ENCODE results near the gene DOCK10.
"Not testable (repeated sequence)": the region's sequence is repeated elsewhere in the genome, so short reads cannot be mapped to it uniquely, and the experiment has no call there.

DOCK10 gene

DNA sequence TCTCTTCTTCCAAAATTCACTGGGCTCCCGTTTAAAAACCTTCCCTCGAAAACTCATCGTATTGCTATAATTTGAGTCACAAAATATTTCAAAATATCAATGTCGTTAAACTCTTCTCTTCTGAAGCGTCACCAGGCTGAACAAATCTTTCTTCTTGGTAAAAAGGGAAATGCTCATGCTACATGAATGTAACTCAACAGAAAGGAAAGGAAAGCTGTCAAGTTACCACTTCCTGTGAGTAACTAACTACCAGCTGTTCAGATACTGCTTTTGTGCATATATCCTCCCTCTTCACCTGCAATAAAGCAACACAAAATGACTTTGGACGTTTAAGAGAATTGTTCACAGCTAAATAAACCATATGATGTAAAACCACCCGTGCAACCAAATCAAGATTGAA, 95.4 kb downstream of the DOCK10 start:
- DNase-seq (ENCODE audit: low spot score) = no peak

DNA sequence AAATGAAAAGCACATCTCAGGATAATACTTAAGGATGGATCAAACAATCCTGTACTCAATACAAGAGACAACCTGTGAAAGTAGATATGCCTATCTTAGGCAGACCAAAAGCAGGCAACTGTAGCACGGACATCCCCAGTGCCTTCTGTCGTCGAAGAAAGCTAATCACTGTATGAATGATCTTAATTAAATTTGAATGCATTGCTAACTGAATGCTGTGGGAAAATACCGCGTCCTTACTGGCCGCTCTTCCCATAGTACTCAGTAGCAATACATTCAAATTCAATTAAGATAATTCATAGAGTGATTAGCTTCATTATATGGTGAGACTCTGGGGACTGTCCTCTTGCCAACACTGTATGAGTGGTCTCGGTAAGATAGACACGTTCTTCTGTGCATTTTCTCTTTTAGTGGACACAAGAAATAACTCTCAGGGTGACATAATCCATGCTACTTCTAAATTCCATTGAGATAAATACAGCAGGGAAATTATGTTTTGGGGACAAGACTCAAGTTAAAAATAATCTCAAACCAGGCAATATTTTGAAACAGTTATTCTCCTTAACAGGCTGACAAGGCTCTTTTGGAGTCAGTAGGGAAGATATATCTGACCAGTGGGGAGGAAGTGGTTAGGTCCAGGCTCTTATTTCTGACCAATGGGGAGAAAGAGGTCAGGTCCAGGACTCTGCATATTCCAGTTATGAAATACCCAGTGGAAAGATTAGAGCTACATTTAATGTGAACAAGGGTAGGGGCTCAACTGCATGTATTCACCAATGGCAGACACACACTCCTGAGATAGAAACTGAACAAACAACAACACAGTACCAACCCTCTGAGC, 97.3 kb downstream of the DOCK10 start:
- no peak for DNase-seq (ENCODE audit: low spot score)

DNA sequence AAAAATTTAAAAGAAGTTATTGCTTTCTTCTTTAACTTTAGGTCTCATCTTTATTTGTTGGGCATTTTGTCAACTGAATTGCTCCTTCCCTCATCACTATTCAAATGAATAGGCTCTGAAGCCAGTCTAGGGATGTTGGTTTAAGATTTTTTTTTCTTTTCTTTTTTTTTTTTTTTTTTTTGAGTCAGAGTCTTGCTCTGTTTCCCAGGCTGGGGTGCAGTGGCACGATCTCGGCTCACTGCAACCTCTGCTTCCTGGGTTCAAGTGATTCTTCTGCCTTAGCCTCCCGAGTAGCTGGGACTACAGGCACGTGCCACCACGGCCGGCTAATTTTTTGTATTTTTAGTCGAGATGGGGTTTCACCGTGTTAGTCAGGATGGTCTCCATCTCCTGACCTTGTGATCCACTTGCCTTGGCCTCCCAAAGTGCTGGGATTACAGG, 98.6 kb downstream of the DOCK10 start:
- not testable (repeated sequence) for DNase-seq (ENCODE audit: low spot score)

DNA sequence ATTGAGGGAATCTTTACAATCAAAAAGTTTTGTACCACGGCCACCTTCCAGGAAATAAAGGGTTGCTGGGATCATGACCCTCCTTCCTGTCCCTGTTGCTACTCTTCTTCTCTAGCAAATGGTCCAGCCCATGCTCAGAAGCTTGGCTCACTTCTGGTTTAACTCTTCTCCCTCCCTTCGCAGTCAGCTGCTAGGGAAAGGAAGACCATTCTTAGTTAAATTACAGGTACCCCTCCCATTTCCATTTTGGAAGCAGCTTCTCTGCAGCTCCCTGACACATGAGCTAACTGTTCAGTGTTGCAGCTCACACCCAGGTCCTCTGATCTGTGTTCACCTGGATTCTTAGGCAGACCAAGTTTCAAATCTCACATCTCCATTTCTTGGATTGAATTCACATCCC, 100.3 kb downstream of the DOCK10 start:
- DNase-seq (ENCODE audit: low spot score) = no peak

DNA sequence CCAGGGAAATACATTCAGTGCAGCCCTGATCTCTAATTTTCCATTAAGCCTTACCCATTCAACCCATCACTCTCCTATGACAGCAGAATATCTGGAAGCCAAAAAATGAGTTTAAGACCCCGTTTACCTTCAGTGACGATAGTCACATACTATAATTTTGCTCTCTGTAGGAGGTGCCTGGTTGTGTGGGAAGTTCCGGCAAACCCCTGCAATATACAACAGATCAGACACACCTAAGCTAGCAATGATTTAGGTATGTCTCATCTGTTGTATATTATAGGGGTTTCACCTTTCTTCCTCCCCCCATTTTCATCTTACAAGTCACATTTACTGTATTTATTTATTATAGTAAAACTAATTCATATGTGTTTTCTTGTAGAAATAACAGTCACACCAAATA, 101.7 kb downstream of the DOCK10 start:
- DNase-seq (ENCODE audit: low spot score) = no peak

DNA sequence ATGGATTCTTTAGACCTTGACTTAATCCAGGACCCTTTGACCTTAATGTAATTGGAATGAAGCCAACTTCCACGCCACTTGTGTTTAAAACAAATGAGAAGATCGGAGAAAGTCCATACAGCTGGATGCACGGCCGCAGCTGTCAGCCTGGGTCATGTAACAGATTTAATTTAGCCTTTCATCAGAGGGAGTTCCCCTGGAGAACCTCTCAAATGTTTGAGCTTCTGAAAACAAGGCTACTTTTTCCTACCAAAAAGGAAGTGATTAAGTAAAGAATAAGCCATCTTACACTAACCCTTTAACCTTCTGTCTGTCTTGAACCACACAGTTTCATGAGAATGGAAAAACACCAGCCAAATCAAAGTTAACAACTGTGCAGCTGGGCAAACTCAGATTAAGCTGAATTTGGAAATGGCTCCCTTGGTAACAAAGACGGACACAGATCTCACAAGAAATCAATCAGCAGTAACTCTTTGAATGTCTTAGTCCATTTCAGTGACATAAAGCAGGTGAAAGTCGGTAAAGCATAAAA, 103.6 kb downstream of the DOCK10 start:
- DNase-seq (ENCODE audit: low spot score) = no peak

DNA sequence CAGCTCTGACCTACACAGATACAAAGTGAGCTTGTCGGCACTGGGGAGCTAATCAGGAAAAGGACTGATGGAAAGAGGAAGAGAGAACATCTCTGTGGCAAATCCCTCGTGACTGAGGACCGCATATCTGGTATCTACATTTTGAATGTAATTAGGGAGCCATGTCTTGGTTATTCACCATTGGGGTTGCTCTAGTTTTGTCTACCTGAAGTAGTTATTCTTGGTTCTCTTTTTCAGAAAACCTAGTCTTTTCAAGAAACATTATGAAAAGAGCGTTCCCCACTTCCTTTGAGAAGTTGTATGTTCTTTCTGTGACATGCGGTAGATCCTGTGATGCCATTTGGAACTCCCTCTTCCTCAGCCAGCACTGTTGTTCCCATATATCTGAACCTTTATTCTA, 104.4 kb downstream of the DOCK10 start:
- DNase-seq (ENCODE audit: low spot score) = no peak

DNA sequence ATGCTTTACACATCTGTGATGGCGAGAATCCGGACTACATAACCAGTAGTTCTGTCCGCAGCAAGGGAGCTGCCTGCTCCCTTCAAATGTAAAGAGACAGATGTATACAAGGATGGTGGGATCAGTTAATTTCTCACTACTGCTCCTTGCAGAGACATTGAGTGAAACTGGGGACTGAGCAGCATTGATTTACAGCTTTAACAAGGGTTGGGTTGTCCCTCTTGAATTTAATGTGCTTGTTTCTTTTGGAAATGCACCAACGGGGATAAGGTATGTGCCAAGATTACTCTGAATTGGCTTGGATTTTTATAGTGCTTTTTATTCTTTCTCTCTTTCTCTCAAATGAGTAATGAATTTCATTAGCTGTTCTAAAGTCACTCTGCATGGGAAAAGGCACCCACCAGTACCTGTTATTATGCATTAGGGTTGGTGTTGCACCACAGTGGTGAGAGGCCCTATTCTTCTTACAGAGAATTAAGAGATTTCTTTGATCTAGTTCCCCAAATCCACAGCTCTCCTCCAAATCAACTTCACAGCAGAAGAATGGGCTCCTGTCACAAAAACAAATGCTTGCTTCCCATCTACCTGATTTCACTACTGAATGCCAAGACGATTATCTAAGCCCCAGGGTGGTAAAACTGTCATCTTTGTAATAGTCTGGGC, 107.6 kb downstream of the DOCK10 start:
- DNase-seq (ENCODE audit: low spot score) = no peak

DNA sequence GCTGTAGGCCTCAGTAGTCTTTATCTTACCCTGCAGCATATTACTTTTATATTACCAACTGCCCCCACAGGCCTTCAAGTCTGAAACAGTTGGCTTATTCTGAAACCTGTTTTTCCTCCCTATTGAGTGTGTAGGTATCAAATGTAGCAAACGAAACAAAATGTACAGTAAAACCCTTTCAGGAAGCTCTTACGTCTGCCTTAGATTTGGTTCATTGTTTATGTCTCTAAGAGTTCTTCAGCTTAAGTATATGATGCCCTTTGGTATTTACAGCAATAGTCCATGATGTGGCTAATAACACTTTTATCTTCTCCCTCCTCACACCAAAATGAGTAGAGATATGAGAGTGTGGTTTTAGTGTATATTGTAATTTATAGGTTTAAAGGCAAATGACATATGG, 108.8 kb downstream of the DOCK10 start:
- no peak for DNase-seq (ENCODE audit: low spot score)

DNA sequence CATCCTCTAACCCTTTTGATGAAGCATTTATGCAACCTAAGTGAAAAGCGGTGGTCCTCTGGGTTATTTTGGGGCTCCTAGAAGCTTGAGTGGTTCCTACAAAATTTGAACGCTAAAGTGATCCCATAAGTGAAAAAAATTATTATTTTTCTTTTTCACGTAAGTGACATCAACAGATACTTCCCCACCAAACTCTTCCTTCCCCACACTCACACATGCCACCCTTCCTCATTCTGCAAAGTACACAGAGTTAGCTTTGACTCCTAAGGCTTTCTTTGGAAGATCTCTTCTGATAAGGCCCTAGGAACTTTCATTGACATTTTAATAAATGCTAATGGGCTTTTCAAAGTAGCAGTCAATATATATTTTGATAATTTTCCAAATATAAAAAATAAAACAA, 109.7 kb downstream of the DOCK10 start:
- DNase-seq (ENCODE audit: low spot score) = no peak

DNA sequence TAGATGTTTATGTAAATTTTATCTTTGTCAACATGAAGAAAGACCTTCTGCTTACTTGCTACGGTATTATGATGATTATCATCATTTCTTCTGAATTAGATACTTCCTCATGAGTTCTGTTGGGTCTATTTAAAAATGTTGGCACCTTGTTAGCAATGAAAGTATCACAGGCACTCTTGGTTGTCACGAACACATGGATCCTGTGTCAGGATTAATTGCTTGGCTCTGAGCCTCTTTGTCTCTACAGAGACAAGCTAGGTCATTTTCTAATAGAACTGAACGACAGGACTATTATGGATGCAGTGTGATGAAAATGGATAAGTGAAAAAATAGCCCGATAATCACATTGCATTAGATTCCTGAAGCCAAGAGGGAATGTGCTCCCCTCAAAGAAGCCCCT, 110.3 kb downstream of the DOCK10 start:
- no peak for DNase-seq (ENCODE audit: low spot score)

DNA sequence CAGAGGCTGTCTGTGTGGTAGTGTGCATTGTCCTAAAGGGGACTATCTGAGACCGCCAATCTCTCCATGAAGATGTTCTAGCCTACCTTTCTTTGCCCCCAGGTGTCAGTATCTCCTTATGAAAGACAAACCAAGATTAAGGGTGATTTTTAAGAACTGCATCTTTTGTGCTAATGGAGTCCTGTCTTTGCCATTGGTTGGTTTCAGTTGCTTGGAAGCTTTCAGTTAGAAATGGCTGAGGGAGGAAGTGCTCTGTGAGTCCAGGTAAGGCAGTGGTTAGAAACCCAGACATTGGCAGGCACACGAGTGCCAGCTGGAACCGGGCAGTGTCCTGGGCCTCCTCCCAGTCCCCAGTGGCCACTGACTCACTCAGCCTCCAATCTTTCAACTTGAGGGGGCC, 111.3 kb downstream of the DOCK10 start:
- no peak for DNase-seq (ENCODE audit: low spot score)

DNA sequence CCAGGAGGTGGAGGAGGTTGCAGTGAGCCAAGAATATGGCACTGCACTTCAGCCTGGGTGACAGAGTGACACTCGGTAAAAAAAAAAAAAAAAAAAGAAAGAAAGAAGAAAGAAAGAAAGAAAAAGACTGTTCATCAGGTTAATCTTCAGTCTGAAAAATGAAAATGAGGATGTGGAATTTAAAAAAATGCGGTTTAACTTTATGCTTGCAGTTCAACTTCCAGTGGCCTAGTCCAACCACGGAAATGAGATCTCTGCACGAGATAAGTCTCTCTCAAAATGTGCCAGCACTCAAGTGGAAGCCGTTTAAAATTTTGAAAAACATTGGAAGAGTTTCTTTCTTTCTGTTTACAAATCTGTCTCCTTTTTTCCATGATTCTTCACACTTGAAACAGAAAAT, 112.1 kb downstream of the DOCK10 start:
- DNase-seq (ENCODE audit: low spot score) = no peak

DNA sequence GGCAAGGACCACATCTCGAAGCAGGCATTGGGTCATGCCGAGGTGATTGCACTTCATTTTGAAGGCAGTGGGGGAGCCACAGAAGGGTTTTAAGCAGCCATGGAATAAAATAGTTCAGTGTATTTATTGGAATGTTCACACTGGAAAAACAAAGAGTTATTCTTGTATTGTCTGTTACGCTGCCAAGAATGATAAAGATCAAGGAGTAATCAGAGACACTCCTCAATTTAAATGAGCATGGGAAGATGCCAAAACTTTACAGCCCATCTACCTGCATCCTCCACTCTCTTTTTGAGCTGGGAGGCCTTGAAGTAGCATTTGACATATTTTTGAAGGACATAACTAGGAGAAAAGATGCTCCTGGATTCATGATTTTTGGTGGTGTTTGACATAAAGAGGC, 112.8 kb downstream of the DOCK10 start:
- DNase-seq (ENCODE audit: low spot score) = no peak

DNA sequence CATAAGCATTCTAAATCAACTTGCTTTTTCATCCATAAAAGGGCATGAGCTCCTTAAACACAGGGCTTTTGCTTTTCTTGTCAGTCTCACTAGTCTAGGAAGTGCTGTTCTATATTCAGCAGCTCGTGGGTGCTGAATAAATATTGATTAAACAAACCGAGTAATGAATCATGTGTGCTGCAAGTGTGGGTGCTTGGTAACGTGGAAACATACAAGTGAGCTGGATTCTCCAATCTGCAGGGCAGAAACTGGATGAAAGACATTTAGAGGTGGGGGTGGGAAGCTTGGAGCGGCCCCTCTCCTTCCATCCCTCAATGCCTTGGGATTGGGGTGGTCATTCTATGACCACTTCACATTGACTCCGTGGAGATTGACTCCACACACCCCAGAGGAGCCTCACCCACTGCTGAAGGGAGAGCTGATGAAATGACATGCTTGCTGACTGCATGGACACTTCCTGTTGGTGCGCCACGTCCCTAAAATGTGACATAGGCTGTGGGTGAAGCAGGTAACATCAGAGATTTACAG, 114.6 kb downstream of the DOCK10 start:
- DNase-seq (ENCODE audit: low spot score) = no peak

DNA sequence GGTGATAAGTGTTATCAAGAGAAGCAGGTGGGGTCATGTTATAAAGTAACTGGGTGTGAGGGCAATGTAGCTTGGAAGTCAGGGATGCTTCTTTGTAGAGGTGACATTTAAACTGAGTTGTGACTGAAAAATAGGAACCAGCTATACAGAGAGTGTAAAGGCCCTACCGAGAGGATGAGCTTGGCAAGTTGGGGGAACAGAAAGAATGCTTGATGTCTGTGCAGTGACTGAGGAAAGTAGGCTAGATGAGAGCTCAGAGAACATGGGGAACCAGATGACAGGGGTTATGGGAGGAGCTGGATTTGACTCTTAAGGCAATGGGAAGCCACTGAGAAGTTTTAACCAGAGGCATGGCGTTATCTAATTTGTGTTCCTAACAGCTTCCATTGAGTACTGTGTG, 115.3 kb downstream of the DOCK10 start:
- DNase-seq (ENCODE audit: low spot score) = no peak

DNA sequence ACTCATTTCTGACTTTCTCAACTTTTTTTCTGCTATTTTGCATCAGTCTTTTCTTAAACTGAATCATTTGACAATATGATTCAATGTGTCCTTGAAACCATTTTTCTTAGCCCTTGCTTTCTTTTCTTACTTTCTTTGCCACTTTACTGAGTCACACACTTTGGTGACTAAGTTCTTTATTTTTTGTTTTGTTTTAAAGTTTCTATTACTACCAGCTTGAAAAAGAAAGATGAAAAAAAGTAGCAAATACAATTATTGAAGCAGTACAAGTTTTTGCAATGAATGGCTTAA, 116.5 kb downstream of the DOCK10 start:
- no peak for DNase-seq (ENCODE audit: low spot score)

DNA sequence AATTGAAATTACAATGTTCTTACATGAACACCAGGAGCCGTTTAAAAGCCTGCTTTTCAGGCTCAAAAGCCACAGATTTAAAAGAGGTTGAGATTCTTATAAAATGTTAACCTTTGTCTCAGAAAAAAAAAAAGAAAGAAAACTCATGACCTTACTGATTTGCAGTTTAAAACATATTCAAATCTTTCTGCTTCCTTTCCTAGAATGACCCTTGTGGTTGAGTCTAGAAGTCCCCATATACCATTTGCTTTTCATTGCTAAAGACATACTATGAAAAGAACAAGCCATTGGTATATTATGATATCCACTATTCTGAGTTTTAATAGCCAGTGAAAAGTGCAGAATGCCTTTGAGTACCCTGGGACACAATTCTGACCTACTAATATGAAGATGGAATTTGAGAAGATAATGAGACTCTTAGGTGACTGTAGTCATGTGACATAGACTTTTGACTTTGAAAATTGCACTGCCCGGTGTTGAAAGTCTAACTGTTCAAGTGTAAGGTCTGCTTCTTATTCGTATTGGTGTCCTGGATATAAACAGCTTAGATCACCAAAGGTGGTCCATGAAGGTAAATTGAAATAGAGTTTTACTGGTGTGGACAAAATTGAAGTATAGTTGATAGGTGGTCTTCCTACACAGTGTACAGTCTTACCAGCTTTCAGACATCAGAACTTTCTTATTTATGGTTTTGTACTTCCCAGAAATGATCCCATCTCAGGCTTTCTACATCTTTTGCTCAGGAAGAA, 117.0 kb downstream of the DOCK10 start:
- DNase-seq (ENCODE audit: low spot score) = no peak

DNA sequence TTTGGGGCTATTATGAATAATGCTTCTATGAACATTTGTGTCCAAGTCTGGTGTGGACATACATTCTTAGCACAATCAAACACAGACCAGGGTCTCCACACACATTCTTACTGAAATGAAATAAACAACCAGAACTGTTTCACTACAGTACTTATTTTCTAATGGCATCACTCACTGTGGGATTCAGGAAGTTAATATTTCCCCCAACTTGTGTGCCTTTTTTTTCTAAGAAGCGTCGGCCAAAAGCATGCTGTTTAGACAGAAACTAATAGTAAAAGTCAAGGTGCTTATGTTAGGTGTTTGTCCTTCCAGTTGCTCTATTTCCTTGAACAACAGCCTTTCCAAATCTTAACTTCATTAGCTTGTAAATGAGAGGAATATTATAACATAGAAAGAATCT, 117.6 kb downstream of the DOCK10 start:
- DNase-seq (ENCODE audit: low spot score) = no peak

DNA sequence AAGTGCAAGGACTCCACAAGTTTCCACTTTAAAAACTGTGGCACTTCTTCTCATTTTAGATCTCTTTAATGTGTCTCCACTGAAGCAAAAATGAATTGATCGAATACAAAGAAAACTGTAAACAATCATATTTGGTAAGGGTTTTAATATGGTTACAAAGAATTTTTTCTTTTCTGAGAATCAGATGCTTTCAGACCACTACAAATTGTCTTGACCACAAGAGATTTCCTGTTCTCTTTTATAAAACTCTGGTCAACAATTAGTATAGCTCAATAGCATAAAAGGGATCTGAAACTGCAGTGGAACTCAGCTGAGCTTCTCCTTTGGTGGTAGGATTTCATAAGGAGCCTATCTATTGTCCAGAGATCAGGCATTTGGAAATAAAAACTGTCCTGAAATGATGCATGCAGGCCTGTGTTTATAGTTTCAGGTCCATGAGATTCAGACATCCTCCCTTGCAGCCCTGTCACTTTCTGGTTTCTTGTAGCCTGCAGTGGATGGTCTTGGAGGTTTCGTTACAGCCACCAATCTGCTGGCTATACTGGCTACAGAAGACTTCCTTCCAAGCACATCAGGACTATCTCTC, 120.0 kb downstream of the DOCK10 start:
- DNase-seq (ENCODE audit: low spot score) = no peak

DNA sequence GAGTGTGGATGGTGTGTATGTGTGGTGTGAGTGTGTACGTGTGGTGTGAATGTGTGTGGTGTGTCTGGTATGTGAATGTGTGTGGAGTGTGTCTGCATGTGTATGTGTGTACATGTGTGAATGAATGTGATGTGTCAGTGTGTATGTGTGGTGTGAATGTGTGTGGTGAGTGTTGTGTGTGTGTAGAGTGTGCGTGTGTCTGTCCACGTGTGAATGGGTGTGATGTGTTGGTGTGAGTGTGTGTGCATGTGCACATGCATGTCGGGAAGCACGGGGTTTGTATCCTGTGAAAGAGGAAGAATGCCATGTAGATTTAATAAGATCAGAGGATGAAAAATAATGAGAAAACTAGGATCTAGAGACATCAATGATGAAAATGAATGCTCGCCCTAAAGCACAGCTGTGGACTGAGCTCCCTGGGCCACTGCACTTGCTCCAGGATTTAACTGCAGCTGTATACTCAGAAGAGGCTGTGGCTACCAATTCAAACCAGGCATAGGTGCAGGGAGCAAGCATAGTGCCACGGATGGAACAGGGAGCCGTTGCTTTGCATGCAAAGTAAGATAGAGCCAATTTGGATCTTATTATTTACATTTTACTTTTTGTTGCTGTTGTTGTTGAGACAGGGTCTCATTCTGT, 122.7 kb downstream of the DOCK10 start:
- DNase-seq (ENCODE audit: low spot score) = no peak
